ENCODE measurements around the gene SDHAF3. TPM values are rescaled to one million over a fixed set of nuclear protein-coding genes. Genes with fewer than 3 reads are reported as not detected.

The SDHAF3 gene
- total RNA-seq, 1 donor from 2014 or later, result 18.5 TPM

- no peak for ATAC-seq
Observed at GRCh38 chr7:97224316-97224715, 106.8 kb downstream of the SDHAF3 start.

GRCh38 chr7:97226541-97226940 lies 109.0 kb downstream of the SDHAF3 start:
- no peak for ATAC-seq

Other genes starting within 250 kb of the SDHAF3 start
- gene DLX6, start 112.1 kb upstream of the SDHAF3 start, total RNA-seq, result not detected
- gene DLX5, start 92.9 kb upstream of the SDHAF3 start, total RNA-seq, result 3.5 TPM